ENCODE measurements around the gene GAB3. TPM values are rescaled to one million over a fixed set of nuclear protein-coding genes. Genes with fewer than 3 reads are reported as not detected.

Gene GAB3
- polyA plus RNA-seq, 1 of the 3 experiments (the other 2 are of a cell fraction), result 4.5 TPM

GRCh38 chrX:154727871-154728270 is 23.0 kb downstream of the GAB3 start:
- ChIA-PET CTCF (interaction anchor here (1.4 kb wide), 1 partner anchor 21 kb away, joined by 5 read pairs; no protein-coding TSS in a partner anchor), POLR2A (no interaction called here)
- H2AFZ ChIP-seq (ENCODE audit: low read depth), result peak overlapping the region; percentile 50; the same call in 1 of the 2 replicates

GRCh38 chrX:154727418-154727817 is 23.5 kb downstream of the GAB3 start:
- H3K9me2 ChIP-seq, result no peaks in the 10 kb centered on the region
- H3K27me3 ChIP-seq (ENCODE audit: insufficient read depth), result no peaks in the 10 kb centered on the region
- peak overlapping the region; percentile 63 for H3K9ac ChIP-seq
- no peak for DNase-seq
- H4K20me1 ChIP-seq (ENCODE audit: insufficient read depth), result no peaks in the 10 kb centered on the region
- no peaks in the 10 kb centered on the region for H3K79me2 ChIP-seq (ENCODE audit: insufficient read depth)
- TF ChIP-seq SMC3 (IDR thresholded peaks at IDR 0.05; ENCODE audit: low read depth, low read length) (no peak), MXI1 (IDR thresholded peaks at IDR 0.05; ENCODE audit: low read depth, low read length) (no peak), FOSL2 (IDR thresholded peaks at IDR 0.05; ENCODE audit: borderline replicate concordance, low read depth) (peak; percentile 17; the same call in 1 of the 2 replicates)
- no peaks in the 10 kb centered on the region for H3K9me3 ChIP-seq
- peaks cover 11 to 33% of the 10 kb centered on the region in 2 experiments for H3K4me1 ChIP-seq (ENCODE audit: control insufficient read depth in 1 of 2, insufficient read depth in 2 of 2, low read depth in 1 of 2, low read length in 1 of 2)
- H3K36me3 ChIP-seq (replicated peaks in 1 of 2; ENCODE audit: control insufficient read depth in 1 of 2, insufficient read depth in 2 of 2, low read length in 1 of 2), result no peaks in the 10 kb centered on the region
- ChIA-PET POLR2A (no interaction called here), CTCF (interaction anchor here (1.4 kb wide), 1 partner anchor 22 kb away, joined by 5 read pairs; no protein-coding TSS in a partner anchor)
- 26% methylated on average over 1 of the region's 1 CpG for WGBS (ENCODE audit: low lambda C conversion rate)
- H3K27ac ChIP-seq (ENCODE audit: low read depth in 2 of 2, low read length in 1 of 2), result peak overlapping the region; percentile 58 to 84; a peak in 3 of 4 replicates
- H3K4me2 ChIP-seq, result peak overlapping the region; percentile 51; the same call in 1 of the 2 replicates
- H3F3A ChIP-seq (replicated peaks; ENCODE audit: insufficient read depth), result peaks cover 9% of the 10 kb centered on the region
- peak overlapping the region; percentile 50; the same call in 1 of the 2 replicates for H2AFZ ChIP-seq (ENCODE audit: low read depth)
- H3K4me3 ChIP-seq (ENCODE audit: low read depth in 2 of 2, low read length in 1 of 2), result no peak overlapping the region

More at GRCh38 chrX:154727871-154728270, 23.0 kb downstream of the GAB3 start:
- peak overlapping the region; percentile 63 for H3K9ac ChIP-seq
- 12% methylated on average over 3 of the region's 3 CpGs for WGBS (ENCODE audit: low lambda C conversion rate)
- peak overlapping the region; percentile 22; the same call in 1 of the 2 replicates for H3K4me2 ChIP-seq
- H3K4me1 ChIP-seq (ENCODE audit: control insufficient read depth in 1 of 2, insufficient read depth in 2 of 2, low read depth in 1 of 2, low read length in 1 of 2), result peaks cover 11 to 33% of the 10 kb centered on the region in 2 experiments
- no peaks in the 10 kb centered on the region for H3K9me3 ChIP-seq
- H3K9me2 ChIP-seq, result no peaks in the 10 kb centered on the region
- no peaks in the 10 kb centered on the region for H3K36me3 ChIP-seq (replicated peaks in 1 of 2; ENCODE audit: control insufficient read depth in 1 of 2, insufficient read depth in 2 of 2, low read length in 1 of 2)
- no peaks in the 10 kb centered on the region for H4K20me1 ChIP-seq (ENCODE audit: insufficient read depth)
- H3K27me3 ChIP-seq (ENCODE audit: insufficient read depth), result no peaks in the 10 kb centered on the region
- H3K27ac ChIP-seq (ENCODE audit: low read depth in 2 of 2, low read length in 1 of 2), result peak overlapping the region; percentile 58 to 84; a peak in 3 of 4 replicates
- H3F3A ChIP-seq (replicated peaks; ENCODE audit: insufficient read depth), result peaks cover 11% of the 10 kb centered on the region
- no peak overlapping the region for H3K4me3 ChIP-seq (ENCODE audit: low read depth in 2 of 2, low read length in 1 of 2)
- TF ChIP-seq NRF1 (IDR thresholded peaks at IDR 0.05; ENCODE audit: low read depth, low read length), result no peak
- no peak for TF ChIP-seq SMC3 (IDR thresholded peaks at IDR 0.05; ENCODE audit: low read depth, low read length)
- no peak for TF ChIP-seq FOXJ3 (CRISPR knock-in tag; IDR thresholded peaks at IDR 0.05)
- TF ChIP-seq JUND (IDR thresholded peaks at IDR 0.05), result peak; percentile 55
- no peak for TF ChIP-seq GABPA (IDR thresholded peaks at IDR 0.05; ENCODE audit: low read depth)
- no peak for TF ChIP-seq FOXM1 (IDR thresholded peaks at IDR 0.05; ENCODE audit: low read depth)
- TF ChIP-seq NFIC (IDR thresholded peaks at IDR 0.05; ENCODE audit: borderline replicate concordance), result peak; percentile 83
- peak; percentile 45; the same call in 1 of the 2 replicates for TF ChIP-seq PBX3 (IDR thresholded peaks at IDR 0.05)
- TF ChIP-seq FOSL2 (IDR thresholded peaks at IDR 0.05; ENCODE audit: borderline replicate concordance, low read depth), result peak; percentile 44; the same call in 1 of the 2 replicates
- TF ChIP-seq POLR2AphosphoS5 (IDR thresholded peaks at IDR 0.05; ENCODE audit: low read depth, low read length), result peak; percentile 32; the same call in 1 of the 2 replicates
- TF ChIP-seq TCF12 (IDR thresholded peaks at IDR 0.05), result peak; percentile 76
- TF ChIP-seq RXRA (IDR thresholded peaks at IDR 0.05; ENCODE audit: borderline replicate concordance, low read depth), result peak; percentile 68
- no peaks in the 10 kb centered on the region for H3K79me2 ChIP-seq (ENCODE audit: insufficient read depth)
- no peak for DNase-seq

Data from SK-N-SH (cell line).